KMS-11 (cell line): ENCODE results near the gene SPATA21.

Experiments used
- H2AFZ ChIP-seq: fragments of 200-600 bp; sonication (generic); 2 replicates; pipeline ENCODE4 v1.6.1; 2016; ENCODE audit warnings: antibody characterized with exemption, mixed run types, low read depth
- H3K27ac ChIP-seq: fragments of 200-600 bp; sonication (generic); 2 replicates; pipeline ENCODE4 v1.6.1; 2016; ENCODE audit warnings: mild to moderate bottlenecking, mixed run types
- H3K27me3 ChIP-seq: fragments of 200-600 bp; sonication (generic); 2 replicates; pipeline ENCODE4 v1.6.1; 2017; ENCODE audit warnings: mild to moderate bottlenecking, low read depth, mixed run types, moderate library complexity; ENCODE audit not compliant: insufficient read depth
- H3K36me3 ChIP-seq: fragments of 200-600 bp; sonication (generic); 2 replicates; pipeline ENCODE4 v1.6.1; 2017; ENCODE audit warnings: mild to moderate bottlenecking, mixed run types; ENCODE audit not compliant: insufficient read depth
- H3K4me1 ChIP-seq: fragments of 200-600 bp; sonication (generic); 2 replicates; pipeline ENCODE4 v1.6.1; 2016; ENCODE audit warnings: mild to moderate bottlenecking, low read depth, mixed run types; ENCODE audit not compliant: poor library complexity, severe bottlenecking
- H3K4me2 ChIP-seq: fragments of 200-600 bp; sonication (generic); 2 replicates; pipeline ENCODE4 v1.7.0; 2016; ENCODE audit warnings: mild to moderate bottlenecking, mixed run types
- H3K4me3 ChIP-seq: fragments of 200-600 bp; sonication (generic); IDR thresholded peaks from 2 replicates; pipeline ENCODE4 v1.6.1; 2017; ENCODE audit warnings: low read depth, low read length, mixed read lengths; ENCODE audit not compliant: insufficient read depth
- H3K79me2 ChIP-seq: fragments of 200-600 bp; sonication (generic); 2 replicates; pipeline ENCODE4 v1.6.1; 2016; ENCODE audit warnings: low read depth, mixed run types; ENCODE audit not compliant: insufficient read depth
- H3K9ac ChIP-seq: fragments of 200-600 bp; sonication (generic); 2 replicates; pipeline ENCODE4 v1.6.1; 2016; ENCODE audit warnings: mild to moderate bottlenecking, mixed run types
- H4K20me1 ChIP-seq: fragments of 200-600 bp; sonication (generic); 2 replicates; pipeline ENCODE4 v1.6.1; 2016; ENCODE audit warnings: mild to moderate bottlenecking, mixed run types; ENCODE audit not compliant: insufficient read depth
- CTCF ChIP-seq: fragments of 200-600 bp; sonication (generic); conservative IDR thresholded peaks from 2 replicates; pipeline ENCODE4 v1.6.1; 2017; ENCODE audit warnings: low read depth, mild to moderate bottlenecking, antibody characterized with exemption, low read length, moderate library complexity, mixed read lengths

Gene SPATA21

GRCh38 chr1:16380868-16381267 is 56.4 kb downstream of the SPATA21 start:
- Histone ChIP-seq H3K36me3 (no peaks in the 10 kb centered on the region), H4K20me1 (peaks cover 48% of the 10 kb centered on the region), H3K9ac (no peak overlapping the region), H3K4me3 (no peak overlapping the region), H3K79me2 (peaks cover 99% of the 10 kb centered on the region), H3K4me1 (peaks cover 12% of the 10 kb centered on the region), H3K4me2 (no peak overlapping the region), H2AFZ (no peak overlapping the region), H3K27me3 (no peaks in the 10 kb centered on the region), H3K27ac (no peak overlapping the region)
- TF ChIP-seq CTCF = no peak

DNA sequence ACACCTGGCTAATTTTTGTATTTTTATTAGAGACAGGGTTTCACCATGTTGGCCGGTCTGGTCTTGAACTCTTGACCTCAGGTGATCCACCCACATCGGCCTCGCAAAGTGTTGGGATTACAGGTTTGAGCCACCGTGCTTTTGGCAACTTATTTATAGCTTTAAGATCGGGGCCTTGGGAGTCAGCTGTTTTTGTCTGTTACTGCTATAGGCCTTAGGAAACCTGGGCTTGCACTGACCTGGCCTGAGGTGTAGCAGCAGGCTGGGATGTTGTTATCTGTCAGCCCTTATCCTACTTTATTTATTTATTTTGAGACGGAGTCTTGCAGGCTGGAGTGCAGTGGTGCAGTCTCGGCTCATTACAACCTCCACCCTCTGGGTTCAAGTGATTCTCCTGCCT is 58.8 kb downstream of the SPATA21 start:
- no peaks in the 10 kb centered on the region for H3K27me3 ChIP-seq
- H2AFZ ChIP-seq = no peak overlapping the region
- TF ChIP-seq CTCF = no peak
- H3K36me3 ChIP-seq = no peaks in the 10 kb centered on the region
- H3K4me3 ChIP-seq = no peak overlapping the region
- H3K4me2 ChIP-seq = no peak overlapping the region
- peaks cover 53% of the 10 kb centered on the region for H4K20me1 ChIP-seq
- H3K27ac ChIP-seq = no peak overlapping the region
- H3K9ac ChIP-seq = no peak overlapping the region
- H3K79me2 ChIP-seq = peaks cover 99% of the 10 kb centered on the region
- H3K4me1 ChIP-seq = peaks cover 22% of the 10 kb centered on the region

DNA sequence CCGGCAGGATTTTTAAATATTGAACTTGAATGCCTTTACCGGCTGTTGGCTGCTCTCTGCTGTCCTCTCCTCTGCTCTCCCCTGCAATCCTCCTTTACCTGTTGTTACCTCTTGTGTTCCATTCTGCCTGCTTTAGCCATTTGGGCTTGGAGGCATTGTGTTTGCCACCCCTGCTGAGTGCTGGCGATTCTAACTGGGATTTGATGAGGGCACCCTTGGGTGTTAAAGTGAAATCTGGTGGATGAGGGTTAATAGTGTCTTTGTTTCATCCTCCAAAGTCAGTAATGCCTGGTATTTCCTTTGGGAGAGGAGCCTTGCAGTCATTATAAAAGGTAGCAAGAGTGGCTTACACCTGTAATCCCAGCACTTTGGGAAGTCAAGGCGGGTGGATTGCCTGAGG is 60.3 kb downstream of the SPATA21 start:
- H3K4me1 ChIP-seq = peaks cover 31% of the 10 kb centered on the region
- H3K27ac ChIP-seq = no peak overlapping the region
- H3K4me3 ChIP-seq = no peak overlapping the region
- H2AFZ ChIP-seq = no peak overlapping the region
- H3K27me3 ChIP-seq = no peaks in the 10 kb centered on the region
- H3K36me3 ChIP-seq = no peaks in the 10 kb centered on the region
- no peak overlapping the region for H3K9ac ChIP-seq
- H3K4me2 ChIP-seq = no peak overlapping the region
- H3K79me2 ChIP-seq = peaks cover 99% of the 10 kb centered on the region
- H4K20me1 ChIP-seq = peaks cover 61% of the 10 kb centered on the region
- TF ChIP-seq CTCF = no peak

GRCh38 chr1:16375521-16376340 is 61.5 kb downstream of the SPATA21 start:
- Histone ChIP-seq H2AFZ (no peak overlapping the region), H3K9ac (no peak overlapping the region), H4K20me1 (peaks cover 64% of the 10 kb centered on the region), H3K79me2 (peaks cover 99% of the 10 kb centered on the region), H3K4me1 (peaks cover 37% of the 10 kb centered on the region), H3K27ac (no peak overlapping the region), H3K4me2 (no peak overlapping the region), H3K27me3 (no peaks in the 10 kb centered on the region), H3K36me3 (no peaks in the 10 kb centered on the region), H3K4me3 (no peak overlapping the region)
- no peak for TF ChIP-seq CTCF
